Astrocyte of the spinal cord (primary cell): Measurements from ENCODE around the gene CCDC134.
"Not testable (repeated sequence)": the region's sequence is repeated elsewhere in the genome, so short reads cannot be mapped to it uniquely, and the experiment has no call there.

Experiments
- DNase-seq: peaks from one replicate; pipeline ENCODE4 v3.0.0; 2011; ENCODE audit warnings: low read depth, low spot score
- H3K4me3 ChIP-seq: 2 replicates; pipeline ENCODE4 v1.5.1; 2011; ENCODE audit warnings: low read depth, mild to moderate bottlenecking, low read length, moderate library complexity
- in situ Hi-C: cut with HindIII; loops from 2 replicates; pipeline ENCODE4 v1.10.0; 2017; ENCODE audit warnings: low sequenced_read_pairs
- TF ChIP-seq, protein P1 (sequence below): IDR thresholded peaks from 2 replicates; pipeline ENCODE4 v1.5.1; 2012; ENCODE audit warnings: low read depth, mild to moderate bottlenecking, low read length, inconsistent platforms

Gene CCDC134

GRCh38 chr22:41857860-41858199 is 57.4 kb downstream of the CCDC134 start:
- TF ChIP-seq, protein P1, sequence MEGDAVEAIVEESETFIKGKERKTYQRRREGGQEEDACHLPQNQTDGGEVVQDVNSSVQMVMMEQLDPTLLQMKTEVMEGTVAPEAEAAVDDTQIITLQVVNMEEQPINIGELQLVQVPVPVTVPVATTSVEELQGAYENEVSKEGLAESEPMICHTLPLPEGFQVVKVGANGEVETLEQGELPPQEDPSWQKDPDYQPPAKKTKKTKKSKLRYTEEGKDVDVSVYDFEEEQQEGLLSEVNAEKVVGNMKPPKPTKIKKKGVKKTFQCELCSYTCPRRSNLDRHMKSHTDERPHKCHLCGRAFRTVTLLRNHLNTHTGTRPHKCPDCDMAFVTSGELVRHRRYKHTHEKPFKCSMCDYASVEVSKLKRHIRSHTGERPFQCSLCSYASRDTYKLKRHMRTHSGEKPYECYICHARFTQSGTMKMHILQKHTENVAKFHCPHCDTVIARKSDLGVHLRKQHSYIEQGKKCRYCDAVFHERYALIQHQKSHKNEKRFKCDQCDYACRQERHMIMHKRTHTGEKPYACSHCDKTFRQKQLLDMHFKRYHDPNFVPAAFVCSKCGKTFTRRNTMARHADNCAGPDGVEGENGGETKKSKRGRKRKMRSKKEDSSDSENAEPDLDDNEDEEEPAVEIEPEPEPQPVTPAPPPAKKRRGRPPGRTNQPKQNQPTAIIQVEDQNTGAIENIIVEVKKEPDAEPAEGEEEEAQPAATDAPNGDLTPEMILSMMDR = no peak
- in situ Hi-C loops = no loop called here
- no peak overlapping the region for H3K4me3 ChIP-seq
- no peak for DNase-seq

DNA sequence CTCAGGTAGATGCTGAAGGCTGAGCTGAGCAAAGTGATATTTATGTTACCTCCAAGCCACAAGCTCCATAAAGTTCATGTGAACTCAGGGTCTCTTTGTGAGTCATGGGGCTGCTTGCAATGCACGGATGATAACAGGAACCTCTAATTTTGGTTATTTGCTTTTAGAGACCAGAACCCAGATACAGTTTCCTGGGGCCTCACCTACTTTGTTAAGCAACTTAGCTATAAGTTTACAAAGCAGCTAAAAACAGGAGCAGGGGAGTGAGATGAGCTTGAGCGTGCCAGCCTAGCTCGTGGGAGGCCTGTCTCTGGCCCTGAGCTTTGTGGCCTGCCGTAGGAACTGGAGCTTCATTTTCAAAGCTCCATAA is 61.7 kb downstream of the CCDC134 start:
- in situ Hi-C loops = no loop called here
- TF ChIP-seq, protein P1 = no peak
- H3K4me3 ChIP-seq = no peak overlapping the region
- DNase-seq = peak; percentile 13

DNA sequence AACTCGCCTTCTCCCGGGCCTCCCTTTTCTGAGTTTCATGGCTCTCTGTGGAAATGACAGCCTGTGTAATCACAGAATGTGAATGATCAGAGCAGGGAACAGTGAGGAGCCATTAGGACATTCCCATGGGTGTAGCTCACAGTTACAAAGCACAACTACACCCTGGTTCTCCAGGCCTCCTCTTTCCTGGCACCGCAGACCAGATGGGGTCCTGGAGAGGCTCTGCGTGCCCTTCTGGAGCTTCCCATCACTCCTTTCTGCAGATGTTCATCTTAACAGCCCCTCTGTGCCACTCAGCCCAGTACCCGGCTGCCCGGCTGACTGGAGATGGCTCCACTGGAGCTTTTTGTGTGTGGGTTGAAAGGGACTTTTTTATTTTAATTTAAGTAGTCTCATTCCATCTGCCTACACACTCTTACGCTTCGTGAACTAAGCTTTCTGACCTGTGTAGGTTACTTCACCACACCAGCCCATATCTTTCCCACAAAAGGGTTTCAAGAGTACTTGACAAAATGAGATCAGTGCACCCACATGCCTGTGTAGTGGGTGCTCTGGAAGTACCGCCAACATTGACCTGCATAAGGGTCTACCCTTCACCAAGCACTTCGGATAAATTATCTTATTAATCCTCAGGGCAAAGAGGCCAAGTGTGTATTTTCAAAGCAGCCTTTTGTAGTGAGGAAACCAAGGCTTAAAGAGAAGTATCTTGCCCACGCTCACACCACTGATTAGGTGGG is 62.2 kb downstream of the CCDC134 start:
- no peak overlapping the region for H3K4me3 ChIP-seq
- TF ChIP-seq, protein P1 = no peak
- no peak for DNase-seq
- in situ Hi-C loops = no loop called here

DNA sequence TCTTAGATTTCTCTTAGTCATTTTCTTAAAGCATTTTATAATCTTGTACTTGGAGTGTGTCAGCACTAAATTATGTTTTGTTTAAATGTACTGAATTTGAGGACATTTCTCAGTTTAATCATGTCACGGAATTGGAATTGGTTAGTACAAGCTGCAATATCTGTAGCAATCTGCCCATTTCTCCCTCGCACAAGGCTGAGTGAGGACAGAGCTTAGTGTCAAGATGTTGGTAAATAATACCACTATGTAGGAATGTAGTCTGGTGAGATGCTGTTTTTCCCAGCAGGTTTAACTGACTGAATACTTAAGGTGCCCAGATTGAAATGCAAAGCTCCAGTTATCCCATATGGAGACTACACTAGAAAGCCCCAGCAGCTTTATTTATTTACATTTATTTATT is 63.0 kb downstream of the CCDC134 start:
- TF ChIP-seq, protein P1 = no peak
- DNase-seq = no peak
- in situ Hi-C loops = no loop called here
- H3K4me3 ChIP-seq = no peak overlapping the region

GRCh38 chr22:41868556-41868955 is 68.1 kb downstream of the CCDC134 start:
- in situ Hi-C loops = no loop called here
- TF ChIP-seq, protein P1 = no peak
- no peak for DNase-seq
- H3K4me3 ChIP-seq = no peak overlapping the region

GRCh38 chr22:41870081-41870480 is 69.6 kb downstream of the CCDC134 start:
- in situ Hi-C loops, H3K4me3 ChIP-seq, DNase-seq: not testable (repeated sequence)

DNA sequence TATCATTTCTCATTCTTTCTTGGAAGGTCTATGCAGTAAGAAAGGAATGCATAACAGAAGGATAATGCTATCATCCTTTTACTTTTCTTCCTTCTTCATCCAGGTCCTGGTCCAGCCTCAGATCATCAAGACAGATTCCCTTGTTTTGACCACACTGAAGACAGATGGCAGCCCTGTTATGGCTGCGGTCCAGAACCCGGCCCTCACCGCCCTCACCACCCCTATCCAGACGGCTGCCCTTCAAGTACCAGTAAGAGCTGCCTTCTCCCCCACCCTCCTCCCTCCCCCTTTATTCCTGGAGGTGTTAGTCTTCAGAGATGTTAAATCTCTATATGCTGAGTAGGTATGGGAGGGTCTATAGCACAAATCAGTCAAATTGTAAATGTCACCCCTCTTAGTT is 70.3 kb downstream of the CCDC134 start:
- in situ Hi-C loops = no loop called here
- no peak for DNase-seq
- no peak overlapping the region for H3K4me3 ChIP-seq
- TF ChIP-seq, protein P1 = no peak
